H1 (cell line): ENCODE measurements around the gene PRR29. TPM values are rescaled to one million over a fixed set of nuclear protein-coding genes. Genes with fewer than 3 reads are reported as not detected.

Experiments used
- ATF3 ChIP-seq: IDR thresholded peaks from 2 replicates; pipeline ENCODE4 v1.6.1; 2011; ENCODE audit warnings: low read depth, mild to moderate bottlenecking, low read length; ENCODE audit not compliant: insufficient read depth
- BACH1 ChIP-seq: IDR thresholded peaks from 2 replicates; pipeline ENCODE4 v1.6.1; 2012; ENCODE audit warnings: low read length, improper control_type of control experiment
- BRCA1 ChIP-seq: IDR thresholded peaks from 2 replicates; pipeline ENCODE4 v1.6.1; 2012; ENCODE audit warnings: low read depth, low read length, improper control_type of control experiment
- CREB1 ChIP-seq: IDR thresholded peaks from 2 replicates; pipeline ENCODE4 v1.6.1; 2012; ENCODE audit warnings: inconsistent platforms
- FOSL1 ChIP-seq: IDR thresholded peaks from 2 replicates; pipeline ENCODE4 v1.6.1; 2011; ENCODE audit warnings: mild to moderate bottlenecking, low read depth, low read length, moderate library complexity; ENCODE audit not compliant: insufficient read depth
- GTF2F1 ChIP-seq: IDR thresholded peaks from 2 replicates; pipeline ENCODE4 v1.6.1; 2012; ENCODE audit warnings: low read depth, low read length, improper control_type of control experiment, borderline replicate concordance
- HDAC2 ChIP-seq, 2 experiments: fragments of 300-600 bp in 1 of 2; sonication (generic) in 1 of 2; IDR thresholded peaks; 2 replicates each; pipeline ENCODE4 v1.6.1; 2011 to 2012; ENCODE audit warnings: low read depth in 2 of 2, low read length in 2 of 2, mild to moderate bottlenecking in 2 of 2, moderate library complexity in 2 of 2, borderline replicate concordance in 1 of 2, inconsistent platforms in 1 of 2
- KDM4A ChIP-seq: IDR thresholded peaks from one replicate; pipeline ENCODE4 v1.7.1; 2012; ENCODE audit warnings: low read depth, mild to moderate bottlenecking, moderate library complexity, low read length, inconsistent platforms; ENCODE audit not compliant: severe bottlenecking
- MAX ChIP-seq: IDR thresholded peaks from 2 replicates; pipeline ENCODE4 v1.6.1; 2012; ENCODE audit warnings: inconsistent platforms
- PHF8 ChIP-seq: fragments of 200-600 bp; sonication (generic); conservative IDR thresholded peaks from 2 replicates; pipeline ENCODE4 v1.7.1; 2012; ENCODE audit warnings: low read depth, mild to moderate bottlenecking, inconsistent platforms, low read length, moderate library complexity
- POLR2A ChIP-seq, 2 experiments: IDR thresholded peaks; 1 replicate in 1 of 2; 2 replicates in 1 of 2; pipeline ENCODE4 v1.6.1; 2011; ENCODE audit warnings: low read depth in 2 of 2, low read length in 2 of 2, mild to moderate bottlenecking in 2 of 2; ENCODE audit errors: control extremely low read depth in 1 of 2
- POLR2AphosphoS5 ChIP-seq: IDR thresholded peaks from 2 replicates; pipeline ENCODE4 v1.6.1; 2011; ENCODE audit warnings: low read depth, low read length
- RXRA ChIP-seq: IDR thresholded peaks from 2 replicates; pipeline ENCODE4 v1.6.1; 2011; ENCODE audit warnings: low read depth, mild to moderate bottlenecking, low read length, moderate library complexity; ENCODE audit not compliant: insufficient read depth
- SAP30 ChIP-seq: fragments of 300-600 bp; sonication (generic); IDR thresholded peaks from 2 replicates; pipeline ENCODE4 v1.7.1; 2012; ENCODE audit warnings: low read length, moderate library complexity, mild to moderate bottlenecking, inconsistent platforms; ENCODE audit not compliant: insufficient read depth, insufficient replicate concordance
- SIN3A ChIP-seq, 2 experiments: IDR thresholded peaks in 1 of 2; conservative IDR thresholded peaks in 1 of 2; 2 replicates each; pipeline ENCODE4 v1.6.1; 2011 to 2012; ENCODE audit warnings: low read length in 2 of 2, improper control_type of control experiment in 1 of 2, low read depth in 1 of 2, mild to moderate bottlenecking in 1 of 2
- SIRT6 ChIP-seq: IDR thresholded peaks from one replicate; pipeline ENCODE4 v1.7.1; 2012; ENCODE audit warnings: low read length, inconsistent platforms
- SIX5 ChIP-seq: IDR thresholded peaks from 2 replicates; pipeline ENCODE4 v1.6.1; 2011; ENCODE audit warnings: mild to moderate bottlenecking, low read depth, low read length
- SP1 ChIP-seq: IDR thresholded peaks from 2 replicates; pipeline ENCODE4 v1.6.1; 2011; ENCODE audit warnings: low read depth, low read length
- SP4 ChIP-seq: IDR thresholded peaks from 2 replicates; pipeline ENCODE4 v1.6.1; 2012; ENCODE audit warnings: low read length, inconsistent platforms
- TAF7 ChIP-seq: optimal IDR thresholded peaks from 2 replicates; pipeline ENCODE3; 2011; ENCODE audit warnings: low read depth, mild to moderate bottlenecking, inconsistent platforms, low read length, moderate library complexity, borderline replicate concordance
- polyA plus RNA-seq, 7 experiments: library from polyadenylated mRNA; depleted of rRNA in 3 of 7; stranded (reverse) in 5 of 7; unstranded in 2 of 7; fragments of >200 nt in 5 of 7; fragments of 200-250 nt in 2 of 7; gene quantifications; 1 replicate in 5 of 7; 2 replicates in 1 of 7; 4 replicates in 1 of 7; pipeline versions ENCODE4 v1.2.1 to v1.2.3, GENCODE V29; 2011 to 2013; ENCODE audit warnings: missing spikeins in 2 of 7, mixed read lengths in 2 of 7
- total RNA-seq: library from RNA; stranded (reverse); fragmentation: NEBNext Ultra II Directional; extraction: Animal tissue kit (Norgen Biotek cat#: 25700); gene quantifications from 2 replicates; pipeline ENCODE4 v1.2.1, GENCODE V29; 2021

PRR29 gene
- total and polyA plus RNA-seq, 2 of the 8 experiments (the other 6 are each of a cell fraction or from before 2014, with no cell fraction given), result 0.67 to 0.83 TPM

GRCh38 chr17:63961355-63962212 lies 36.6 kb upstream of the PRR29 start (continued):
- TF ChIP-seq POLR2A (IDR thresholded peaks at IDR 0.05; ENCODE audit: control extremely low read depth in 1 of 2, low read depth in 2 of 2, low read length in 2 of 2), result peak in 1 of 2 experiments; percentile 65; a peak in 2 of 3 replicates
- TF ChIP-seq TAF7, result peak; percentile 27
- TF ChIP-seq SP1, result 0 out of 2 replicates have a peak, but pooled peaks have one; percentile 43
- TF ChIP-seq SP4, result peak; percentile 72
- TF ChIP-seq GTF2F1, result no peak
- TF ChIP-seq SIN3A (conservative IDR thresholded peaks at IDR 0.05 in 1 of 2, IDR thresholded peaks at IDR 0.05 in 1 of 2; ENCODE audit: low read depth in 1 of 2, low read length in 2 of 2), result peak; percentile 55 to 56; a peak in 1 of 4 replicates
- TF ChIP-seq SIX5, result no peak
- TF ChIP-seq CREB1, result peak; percentile 25; the same call in 1 of the 2 replicates
- peak; percentile 47 for TF ChIP-seq KDM4A
- peak; percentile 42 for TF ChIP-seq POLR2AphosphoS5
- TF ChIP-seq SAP30, result no peak
- peak; percentile 83; the same call in 1 of the 2 replicates for TF ChIP-seq ATF3
- TF ChIP-seq FOSL1, result no peak
- TF ChIP-seq SIRT6, result no peak
- no peak for TF ChIP-seq RXRA
- peak; percentile 28; the same call in 1 of the 2 replicates for TF ChIP-seq MAX
- TF ChIP-seq BRCA1, result no peak
- no peak for TF ChIP-seq BACH1
- TF ChIP-seq PHF8, result peak; percentile 53
- no peak for TF ChIP-seq HDAC2 (IDR thresholded peaks at IDR 0.05; ENCODE audit: borderline replicate concordance in 1 of 2, low read depth in 2 of 2, low read length in 2 of 2)
